Dendritic cell treated with granulocyte-macrophage colony-stimulating factor and Interleukin-4, amounts not matched to agents 40 ng/mL and 50 ng/mL, for 4 days (primary cell): ENCODE measurements around the gene LCN10.
A peak's percentile ranks its signal among the peaks of the same experiment; 100 is the strongest.
"Not testable (repeated sequence)": the region's sequence is repeated elsewhere in the genome, so short reads cannot be mapped to it uniquely, and the experiment has no call there.

Experiments
- H3K27ac Mint-ChIP-seq: one replicate; pipeline ENCODE4 v1.8.0; 2022; ENCODE audit warnings: mild to moderate bottlenecking, mixed read lengths
- H3K27me3 Mint-ChIP-seq: one replicate; pipeline ENCODE4 v1.8.0; 2022; ENCODE audit warnings: mild to moderate bottlenecking, mixed read lengths
- H3K36me3 Mint-ChIP-seq: one replicate; pipeline ENCODE4 v1.8.0; 2022; ENCODE audit warnings: low read depth, mixed read lengths
- H3K4me1 Mint-ChIP-seq: one replicate; pipeline ENCODE4 v1.8.0; 2022; ENCODE audit warnings: low read depth, mixed read lengths
- H3K4me3 Mint-ChIP-seq: one replicate; pipeline ENCODE4 v1.8.0; 2022; ENCODE audit warnings: mild to moderate bottlenecking, moderate library complexity, mixed read lengths
- H3K9me3 Mint-ChIP-seq: one replicate; pipeline ENCODE4 v1.8.0; 2022; ENCODE audit warnings: mixed read lengths
- intact Hi-C: fragments of 100-400 bp; cut with micrococcal nuclease; formaldehyde crosslinking; loops from one replicate; pipeline ENCODE4 v1.15.0; 2022

The LCN10 gene

DNA sequence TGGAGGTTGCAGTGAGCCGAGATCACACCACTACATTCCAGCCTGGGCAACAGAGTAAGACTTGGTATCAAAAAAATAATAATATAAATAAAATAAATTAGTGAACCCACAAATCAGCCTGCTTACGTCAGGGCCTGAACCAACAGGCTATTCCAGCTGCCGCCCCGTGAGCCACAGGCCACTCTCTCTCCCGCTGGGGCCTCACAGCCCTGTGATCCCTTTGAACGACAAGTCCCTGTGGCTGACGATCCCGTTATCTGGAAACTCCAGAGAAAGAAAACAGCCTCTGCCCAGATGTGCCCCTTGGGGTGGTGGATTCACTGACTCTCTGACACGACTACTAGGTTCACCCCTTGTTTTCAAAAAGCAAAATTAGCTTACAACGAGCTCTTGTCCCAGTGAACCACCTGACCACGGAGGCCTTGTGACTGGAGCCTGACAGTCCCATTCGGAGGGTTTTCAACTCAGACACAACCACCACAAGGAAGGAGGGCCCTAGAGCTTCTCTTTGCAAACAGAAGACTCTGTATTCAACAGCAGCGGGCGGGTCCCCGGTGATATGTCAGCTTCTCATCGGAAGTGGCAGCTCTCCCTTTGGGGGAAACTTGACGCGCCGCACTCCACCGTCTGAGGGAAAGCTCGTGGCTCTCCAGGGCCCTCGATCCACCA, 34.8 kb downstream of the LCN10 start:
- Mint-ChIP-seq H3K27ac (no peak overlapping the region), H3K27me3 (peaks cover 55% of the 10 kb centered on the region), H3K9me3 (no peaks in the 10 kb centered on the region), H3K36me3 (no peaks in the 10 kb centered on the region), H3K4me3 (no peak overlapping the region), H3K4me1 (peaks cover 18% of the 10 kb centered on the region)
- intact Hi-C loops = no loop called here

DNA sequence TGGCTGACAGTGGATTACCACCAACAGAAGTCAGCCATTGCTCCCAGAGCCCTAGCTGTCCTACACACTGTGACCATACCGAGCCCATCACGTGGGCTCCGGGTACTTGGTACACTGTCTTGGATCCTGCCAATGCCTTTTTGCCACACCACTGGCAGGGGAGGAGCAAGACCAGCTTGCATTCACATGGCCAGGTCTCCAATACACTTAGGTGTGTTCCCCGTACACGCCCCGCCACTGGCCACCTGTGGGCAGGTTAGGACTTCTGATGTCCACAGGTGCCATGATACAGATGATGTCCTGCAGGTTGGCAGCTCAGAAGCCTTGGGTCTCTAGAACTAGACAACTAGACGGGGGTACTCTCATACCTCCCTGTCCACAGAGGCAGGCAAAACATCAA, 35.7 kb downstream of the LCN10 start:
- intact Hi-C loops = no loop called here
- H3K4me1 Mint-ChIP-seq = peaks cover 20% of the 10 kb centered on the region
- H3K4me3 Mint-ChIP-seq = no peak overlapping the region

DNA sequence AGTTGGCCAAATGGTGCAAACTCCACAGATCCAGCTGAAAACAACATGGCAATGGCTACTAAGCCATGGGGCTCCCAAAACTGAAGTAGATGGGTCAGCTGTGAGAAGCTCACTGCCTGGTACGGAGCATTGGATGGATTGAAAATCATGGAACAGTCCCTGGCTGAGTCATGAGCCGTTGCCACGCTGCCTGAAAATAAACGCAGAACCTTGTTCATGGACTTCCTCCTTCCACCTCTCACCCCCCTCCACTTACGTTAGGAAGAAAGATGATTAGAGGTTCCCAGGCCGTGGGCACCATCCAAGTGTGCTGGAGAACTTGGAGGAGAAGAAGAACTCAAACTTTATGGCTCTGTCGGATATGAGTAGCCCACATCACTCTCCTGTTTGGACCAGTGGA, 37.2 kb downstream of the LCN10 start:
- peaks cover 62% of the 10 kb centered on the region for H3K27me3 Mint-ChIP-seq
- no peak overlapping the region for H3K27ac Mint-ChIP-seq
- intact Hi-C loops = no loop called here
- H3K4me3 Mint-ChIP-seq = no peak overlapping the region
- H3K9me3 Mint-ChIP-seq = no peaks in the 10 kb centered on the region
- H3K36me3 Mint-ChIP-seq = no peaks in the 10 kb centered on the region
- H3K4me1 Mint-ChIP-seq = peaks cover 33% of the 10 kb centered on the region

More for the DNA sequence above, 35.7 kb downstream of the LCN10 start:
- Mint-ChIP-seq H3K27ac (no peak overlapping the region), H3K9me3 (no peaks in the 10 kb centered on the region), H3K27me3 (peaks cover 61% of the 10 kb centered on the region), H3K36me3 (no peaks in the 10 kb centered on the region)

DNA sequence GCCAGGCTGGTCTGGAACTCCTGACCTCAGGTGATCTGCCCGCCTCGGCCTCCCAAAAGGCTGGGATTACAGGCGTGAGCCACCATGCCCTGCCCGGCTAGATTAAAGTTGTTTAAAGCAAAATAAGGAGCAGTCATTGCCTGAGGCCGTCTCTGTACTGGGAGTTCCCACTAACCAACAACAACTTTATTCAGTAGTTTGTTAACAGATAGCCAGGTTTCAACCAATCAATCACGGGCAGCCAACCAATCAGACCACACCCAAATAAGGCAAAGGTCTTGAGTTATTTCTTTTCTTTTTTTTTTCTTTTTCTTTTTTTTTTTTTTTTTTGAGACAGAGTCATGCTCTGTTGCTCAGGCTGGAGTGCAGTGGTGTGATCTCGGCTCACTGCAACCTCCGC, 38.0 kb downstream of the LCN10 start:
- H3K9me3 Mint-ChIP-seq, H3K36me3 Mint-ChIP-seq, H3K27ac Mint-ChIP-seq, intact Hi-C loops, H3K4me3 Mint-ChIP-seq: not testable (repeated sequence)
- Mint-ChIP-seq H3K27me3 (peaks cover 59% of the 10 kb centered on the region), H3K4me1 (peaks cover 40% of the 10 kb centered on the region)

DNA sequence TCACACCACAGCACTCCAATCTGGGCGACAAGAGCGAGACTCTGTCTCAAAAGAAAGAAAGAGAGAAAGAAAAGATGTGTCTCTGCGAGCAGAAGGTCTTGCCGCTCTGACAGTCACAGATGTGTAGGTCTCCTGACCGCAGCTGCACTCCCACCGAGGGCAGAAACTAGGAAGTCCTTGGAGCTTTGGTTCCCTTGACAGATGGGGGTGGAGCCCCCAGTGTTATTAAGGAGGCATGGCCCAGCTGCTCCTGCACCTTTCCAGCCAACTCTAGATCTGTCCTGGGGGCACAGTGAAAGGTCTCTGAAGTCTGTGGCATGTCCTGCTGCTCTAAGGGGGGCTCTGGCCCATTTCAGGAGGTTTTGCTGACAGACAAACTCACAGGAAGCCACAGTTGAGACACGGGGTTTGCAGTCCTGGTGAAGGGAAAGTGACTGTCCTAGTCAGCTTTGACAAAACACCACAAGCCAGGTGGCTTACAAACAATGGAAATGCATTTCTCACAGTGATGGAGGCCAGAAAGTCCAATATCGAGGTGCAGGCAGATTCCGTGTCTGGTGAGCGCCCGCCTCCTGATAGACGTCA, 39.4 kb downstream of the LCN10 start:
- Mint-ChIP-seq H3K9me3 (no peaks in the 10 kb centered on the region), H3K4me1 (peaks cover 46% of the 10 kb centered on the region), H3K27ac (peak overlapping the region; percentile 9), H3K4me3 (no peak overlapping the region), H3K36me3 (no peaks in the 10 kb centered on the region), H3K27me3 (peaks cover 54% of the 10 kb centered on the region)
- intact Hi-C loops = no loop called here

DNA sequence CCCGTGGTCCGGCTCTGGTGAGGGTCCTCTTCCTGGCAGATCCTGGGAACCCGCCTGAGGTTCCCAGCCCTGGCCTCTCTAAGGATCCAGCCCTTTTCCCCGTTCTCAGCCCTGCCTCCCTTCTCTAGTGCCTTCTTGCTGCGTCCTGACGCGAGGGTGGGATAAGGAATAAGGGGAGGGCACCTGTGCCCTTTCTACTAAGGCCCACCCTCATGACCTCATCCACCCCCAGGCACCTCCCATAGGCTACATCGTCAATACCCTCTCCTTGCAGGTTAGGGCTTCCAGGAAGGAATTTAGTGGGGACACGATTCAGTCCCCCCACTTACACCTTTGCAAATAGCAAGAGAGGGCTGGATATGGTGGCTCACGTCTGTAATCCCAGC, 41.1 kb downstream of the LCN10 start:
- Mint-ChIP-seq H3K27ac (peak overlapping the region; percentile 63), H3K36me3 (no peaks in the 10 kb centered on the region), H3K9me3 (no peaks in the 10 kb centered on the region), H3K4me3 (peak overlapping the region; percentile 33), H3K4me1 (peaks cover 62% of the 10 kb centered on the region), H3K27me3 (peaks cover 48% of the 10 kb centered on the region)
- intact Hi-C loops = no loop called here

DNA sequence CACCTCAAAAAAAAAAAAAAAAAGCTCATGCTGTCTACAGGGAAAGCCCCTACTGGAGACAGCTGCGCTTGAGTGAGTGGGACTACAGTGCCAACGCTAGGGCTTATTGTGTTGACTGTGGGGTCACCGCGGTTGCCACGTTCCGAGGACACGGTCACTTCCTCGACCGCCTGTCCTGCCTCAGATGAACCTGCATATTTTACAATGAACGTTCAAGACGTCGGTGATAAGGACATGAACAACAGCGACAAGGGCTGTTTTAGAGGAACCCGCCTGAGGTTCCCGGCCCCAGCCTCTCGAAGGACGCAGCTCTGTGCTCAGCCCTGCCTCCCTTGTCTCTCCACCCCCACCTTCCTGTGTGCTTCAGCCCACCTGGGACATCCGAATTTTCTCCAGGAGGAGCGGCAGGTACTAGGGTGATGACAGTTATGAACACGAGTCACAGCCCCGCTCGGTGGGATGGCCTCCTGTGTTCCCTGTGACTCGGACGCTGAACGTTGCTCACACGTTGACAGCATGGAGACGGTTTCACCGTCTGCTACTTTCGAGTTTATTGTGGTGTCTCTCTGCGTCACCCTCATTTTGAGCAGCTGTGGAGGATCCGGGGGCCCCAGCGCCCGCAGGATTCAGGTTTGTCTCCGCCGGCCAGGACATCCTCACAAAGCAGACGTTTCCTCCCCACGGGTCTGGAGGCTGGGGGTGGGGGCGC, 41.6 kb downstream of the LCN10 start:
- Mint-ChIP-seq H3K27ac (peak overlapping the region; percentile 63), H3K36me3 (no peaks in the 10 kb centered on the region), H3K9me3 (no peaks in the 10 kb centered on the region), H3K4me3 (peak overlapping the region; percentile 60), H3K4me1 (peaks cover 67% of the 10 kb centered on the region), H3K27me3 (peaks cover 44% of the 10 kb centered on the region)
- intact Hi-C loops = no loop called here

DNA sequence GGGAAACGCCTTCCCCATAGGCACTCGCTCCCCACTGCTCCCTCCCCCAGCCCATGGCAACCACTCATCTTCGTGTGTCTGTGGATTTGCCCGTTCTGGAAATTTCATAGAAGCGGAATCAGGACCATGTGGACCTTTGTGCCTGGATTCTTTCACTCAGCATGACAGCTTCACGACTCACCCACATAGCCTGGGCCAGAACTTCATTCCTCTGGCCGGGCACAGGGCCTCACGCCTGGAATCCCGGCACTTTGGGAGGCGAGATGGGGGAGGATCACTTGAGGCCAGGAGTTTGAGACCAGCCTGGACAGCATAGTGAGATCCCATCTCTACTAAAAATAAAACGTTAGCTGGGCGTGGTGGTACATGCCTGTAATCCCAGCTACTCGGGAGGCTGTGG, 42.4 kb downstream of the LCN10 start:
- Mint-ChIP-seq H3K27me3 (peaks cover 39% of the 10 kb centered on the region), H3K4me1 (peaks cover 63% of the 10 kb centered on the region), H3K36me3 (no peaks in the 10 kb centered on the region), H3K27ac (no peak overlapping the region), H3K4me3 (no peak overlapping the region), H3K9me3 (no peaks in the 10 kb centered on the region)
- intact Hi-C loops = no loop called here

DNA sequence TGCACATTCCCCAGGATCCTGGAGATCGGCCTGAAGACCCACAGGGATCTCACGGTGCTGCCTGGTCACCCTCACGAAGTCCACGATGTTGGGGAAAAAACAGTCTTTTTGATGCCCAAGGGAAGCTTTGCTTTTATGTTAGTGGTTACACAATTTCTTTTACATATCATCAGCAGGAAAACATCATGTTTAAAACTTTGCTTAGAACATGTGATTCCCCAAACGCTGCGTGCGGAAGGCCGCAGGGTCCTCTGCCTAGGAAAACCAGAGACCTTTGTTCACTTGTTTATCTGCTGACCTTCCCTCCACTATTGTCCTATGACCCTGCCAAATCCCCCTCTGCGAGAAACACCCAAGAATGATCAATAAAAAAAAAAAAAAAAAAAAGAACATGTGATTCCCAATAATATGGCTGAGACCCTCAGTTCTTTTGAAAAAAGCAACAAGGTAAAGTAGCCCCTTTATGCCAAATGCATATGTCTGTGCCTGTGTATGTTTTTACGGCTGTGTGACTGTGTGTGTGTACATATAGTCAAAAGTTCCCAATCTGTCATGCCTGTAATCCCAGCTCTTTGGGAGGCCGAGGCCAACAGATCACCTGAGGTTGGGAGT, 44.0 kb downstream of the LCN10 start:
- Mint-ChIP-seq H3K36me3 (no peaks in the 10 kb centered on the region), H3K27me3 (peaks cover 36% of the 10 kb centered on the region), H3K4me3 (no peak overlapping the region), H3K9me3 (no peaks in the 10 kb centered on the region), H3K4me1 (peaks cover 69% of the 10 kb centered on the region), H3K27ac (no peak overlapping the region)
- intact Hi-C loops = no loop called here

DNA sequence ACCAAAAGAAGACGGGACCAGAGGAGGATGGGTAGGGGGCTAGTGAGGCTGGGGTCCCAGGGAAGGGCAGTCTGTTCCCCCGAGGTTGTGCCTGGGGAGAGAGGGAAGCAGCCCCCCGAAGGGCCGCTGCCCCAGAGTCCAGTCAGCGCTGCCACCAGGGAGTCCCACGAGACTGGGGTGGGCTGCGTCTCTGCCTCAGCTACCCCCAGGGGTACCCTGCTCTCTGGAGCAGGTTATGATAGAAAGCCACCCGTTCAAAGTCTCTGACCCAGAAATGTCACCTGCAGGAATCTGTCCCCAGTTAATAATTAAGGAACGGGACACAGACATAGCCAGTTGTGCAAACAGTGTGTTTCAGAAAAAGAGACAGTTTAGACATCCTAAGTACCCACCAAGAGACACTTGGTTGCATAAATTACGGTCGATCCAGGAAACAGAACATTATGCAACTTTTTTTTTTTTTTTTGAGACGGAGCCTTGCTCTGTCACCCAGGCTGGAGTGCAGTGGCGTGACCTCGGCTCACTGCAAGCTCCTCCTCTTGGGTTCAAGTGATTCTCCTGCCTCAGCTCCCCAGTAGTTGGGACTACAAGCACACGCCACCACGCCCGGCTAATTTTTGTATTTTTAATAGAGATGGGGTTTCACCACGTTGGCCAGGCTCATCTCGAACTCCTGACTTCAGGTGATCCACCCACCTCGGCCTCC, 44.8 kb downstream of the LCN10 start:
- peak overlapping the region; percentile 10 for H3K27ac Mint-ChIP-seq
- intact Hi-C loops = no loop called here
- H3K36me3 Mint-ChIP-seq = no peaks in the 10 kb centered on the region
- no peaks in the 10 kb centered on the region for H3K9me3 Mint-ChIP-seq
- H3K4me1 Mint-ChIP-seq = peaks cover 68% of the 10 kb centered on the region
- H3K27me3 Mint-ChIP-seq = peaks cover 34% of the 10 kb centered on the region
- H3K4me3 Mint-ChIP-seq = no peak overlapping the region

DNA sequence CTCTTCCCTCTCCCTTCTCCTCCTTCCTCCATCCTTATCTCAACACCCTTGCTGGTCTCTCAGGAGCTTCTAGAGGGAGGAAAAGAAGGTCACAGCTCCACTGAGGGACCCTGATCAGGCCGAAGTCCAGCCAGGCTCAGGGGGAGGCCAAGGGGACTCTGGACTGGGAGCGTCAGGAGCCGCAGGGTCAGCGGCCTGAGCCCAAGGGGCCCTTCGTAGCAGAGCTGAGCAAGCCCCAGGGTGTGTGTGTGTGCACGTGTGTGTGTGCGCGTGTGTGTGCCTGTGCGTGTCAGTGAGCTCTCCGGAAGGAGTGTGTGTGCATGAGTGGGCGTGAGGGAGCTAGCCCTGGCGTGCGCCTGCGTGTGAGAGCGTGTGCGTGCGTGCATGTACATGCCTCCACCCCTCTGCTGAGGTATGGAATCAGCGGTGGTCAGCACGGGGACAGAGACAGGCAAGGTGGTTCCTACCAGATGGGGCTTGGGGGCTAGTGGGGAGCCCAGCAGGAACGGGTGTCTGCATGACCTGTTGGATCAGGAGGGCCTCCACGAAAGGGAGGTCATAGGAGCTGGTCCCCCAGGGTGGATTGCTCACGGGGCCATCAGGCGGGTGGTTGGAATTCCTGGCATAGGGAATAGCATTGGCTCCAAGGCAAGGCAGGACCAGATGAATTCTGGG, 45.5 kb downstream of the LCN10 start:
- peak overlapping the region; percentile 10 for H3K27ac Mint-ChIP-seq
- H3K9me3 Mint-ChIP-seq = no peaks in the 10 kb centered on the region
- H3K4me3 Mint-ChIP-seq = no peak overlapping the region
- intact Hi-C loops = no loop called here
- H3K27me3 Mint-ChIP-seq = peaks cover 28% of the 10 kb centered on the region
- peaks cover 66% of the 10 kb centered on the region for H3K4me1 Mint-ChIP-seq
- H3K36me3 Mint-ChIP-seq = no peaks in the 10 kb centered on the region

DNA sequence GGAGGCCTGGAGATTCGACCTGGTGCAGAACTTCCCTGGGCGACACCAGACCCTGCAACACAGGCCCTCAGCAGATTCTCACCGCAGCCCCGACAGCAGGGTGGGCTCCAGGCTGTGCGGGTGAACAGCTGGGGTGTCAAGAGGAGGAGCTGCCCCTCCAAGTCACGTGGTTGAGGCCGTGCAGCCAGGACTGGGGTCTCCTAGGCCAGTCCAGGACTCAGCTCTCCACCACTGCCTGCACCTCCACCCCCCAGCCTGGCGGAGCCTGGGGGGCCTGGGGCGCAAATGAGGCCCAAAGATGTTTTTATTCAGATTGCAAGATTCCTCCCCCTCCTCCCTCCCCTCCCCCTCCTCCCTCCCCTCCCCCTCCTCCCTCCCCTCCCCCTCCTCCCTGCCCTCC, 46.2 kb downstream of the LCN10 start:
- H3K36me3 Mint-ChIP-seq = no peaks in the 10 kb centered on the region
- intact Hi-C loops = no loop called here
- peaks cover 21% of the 10 kb centered on the region for H3K27me3 Mint-ChIP-seq
- peaks cover 62% of the 10 kb centered on the region for H3K4me1 Mint-ChIP-seq
- no peaks in the 10 kb centered on the region for H3K9me3 Mint-ChIP-seq
- no peak overlapping the region for H3K4me3 Mint-ChIP-seq
- H3K27ac Mint-ChIP-seq = no peak overlapping the region

DNA sequence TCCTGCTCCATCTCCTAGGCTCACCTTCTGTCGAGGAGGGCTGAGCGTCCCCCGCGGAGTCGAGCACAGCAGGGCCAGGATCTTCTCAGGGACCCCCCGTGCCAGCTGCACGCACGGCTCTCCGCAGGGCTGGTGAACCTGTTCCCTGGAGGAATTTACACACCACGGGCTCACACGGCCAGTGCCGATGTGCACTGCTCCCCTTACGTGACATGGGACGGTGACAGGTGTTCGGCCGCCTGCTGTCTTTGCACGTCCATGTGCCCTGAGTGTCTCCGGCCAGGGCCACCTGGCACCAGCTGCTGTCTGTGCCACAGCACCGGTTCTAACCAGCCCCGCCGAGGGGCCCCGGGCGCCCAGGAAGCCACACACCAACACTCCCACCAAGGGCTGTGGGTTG, 46.8 kb downstream of the LCN10 start:
- no peaks in the 10 kb centered on the region for H3K36me3 Mint-ChIP-seq
- no peak overlapping the region for H3K27ac Mint-ChIP-seq
- no peaks in the 10 kb centered on the region for H3K9me3 Mint-ChIP-seq
- H3K4me3 Mint-ChIP-seq = no peak overlapping the region
- H3K4me1 Mint-ChIP-seq = peaks cover 57% of the 10 kb centered on the region
- peaks cover 17% of the 10 kb centered on the region for H3K27me3 Mint-ChIP-seq
- intact Hi-C loops = no loop called here
